GM23248 (cell line): ENCODE results near the gene SNRNP200.

Source experiments
- EZH2 ChIP-seq: fragments of 200-600 bp; sonication (generic); IDR thresholded peaks from 2 replicates; pipeline ENCODE4 v1.6.1; 2018; ENCODE audit warnings: antibody characterized with exemption, mild to moderate bottlenecking; ENCODE audit not compliant: insufficient read depth, poor library complexity, severe bottlenecking
- EZH2phosphoT487 ChIP-seq: fragments of 200-600 bp; sonication (generic); IDR thresholded peaks from 2 replicates; pipeline ENCODE4 v1.6.1; 2018; ENCODE audit warnings: antibody characterized with exemption, moderate library complexity, mild to moderate bottlenecking, low read depth; ENCODE audit not compliant: insufficient read depth

DNA sequence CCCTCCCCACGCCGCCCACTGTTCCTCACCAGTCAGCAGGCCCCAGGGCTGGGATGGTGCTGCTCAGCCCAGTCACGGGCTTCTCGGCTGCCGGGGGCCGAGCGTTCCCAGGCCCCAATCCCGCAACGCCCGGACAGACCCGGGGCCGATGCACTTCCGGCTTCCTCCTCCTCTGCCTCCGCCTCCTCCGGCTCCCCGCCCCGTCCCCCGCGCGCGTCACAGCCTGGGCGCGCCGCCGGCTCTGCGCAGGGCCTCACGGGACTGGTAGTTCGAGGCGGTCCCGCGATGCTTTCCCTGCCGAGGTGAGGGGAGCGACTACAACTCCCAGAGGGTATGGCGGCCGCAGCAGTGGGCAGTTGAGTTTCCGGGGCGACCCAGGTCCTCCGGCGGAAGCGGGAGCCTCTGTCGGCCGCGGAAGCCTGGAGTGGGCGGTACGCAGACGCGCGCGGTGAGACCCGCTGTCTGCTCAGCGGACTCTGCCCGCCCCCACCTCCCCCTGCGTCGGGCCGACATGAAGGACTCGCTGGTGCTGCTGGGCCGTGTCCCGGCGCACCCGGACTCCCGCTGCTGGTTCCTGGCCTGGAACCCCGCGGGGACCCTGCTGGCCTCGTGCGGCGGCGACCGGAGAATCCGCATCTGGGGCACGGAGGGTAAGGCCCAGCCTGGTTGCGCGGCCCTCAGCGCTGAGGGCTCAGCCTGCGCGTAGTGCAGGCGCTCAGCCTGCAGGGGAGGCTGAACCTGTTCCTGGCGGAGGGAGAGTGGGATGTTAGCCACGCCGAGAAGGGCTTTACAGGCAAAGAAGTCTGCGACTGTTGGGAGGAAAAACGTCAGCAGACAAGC lies 39.3 kb downstream of the SNRNP200 start, which contains the start of the genes CIAO1 and TMEM127:
- TF ChIP-seq EZH2 (no peak), EZH2phosphoT487 (no peak)
